K562 (cell line): ENCODE data around the gene BCL2L13. TPM values are rescaled to one million over a fixed set of nuclear protein-coding genes. Genes with fewer than 3 reads are reported as not detected.

Experiments used
- MGA ChIP-seq: fragments of 450-650 bp; IDR thresholded peaks from 2 replicates; pipeline ENCODE4 v1.6.1; 2016; ENCODE audit warnings: mild to moderate bottlenecking, moderate library complexity
- REST ChIP-seq, 2 experiments: fragments of 450-650 bp; formaldehyde crosslinking in 1 of 2; IDR thresholded peaks; 2 replicates each; pipeline versions ENCODE4 v1.4.0 to v1.6.1; 2014 to 2020; ENCODE audit warnings: mild to moderate bottlenecking in 2 of 2, borderline replicate concordance in 1 of 2, low read depth in 1 of 2
- TEAD4 ChIP-seq, 2 experiments: sonication (generic) in 1 of 2; formaldehyde crosslinking in 1 of 2; IDR thresholded peaks; 2 replicates each; pipeline versions ENCODE4 v1.6.1 to v1.8.0; 2012 to 2022; ENCODE audit warnings: borderline replicate concordance in 1 of 2, inconsistent platforms in 1 of 2, low read length in 1 of 2, mild to moderate bottlenecking in 1 of 2, missing genetic modification reagents in 1 of 2
- THAP7 ChIP-seq: fragments of 250-450 bp; sonication (Bioruptor Pico); IDR thresholded peaks from 2 replicates; pipeline ENCODE4 v1.5.0; 2021
- ZBTB17 ChIP-seq: fragments of 450-650 bp; formaldehyde crosslinking; IDR thresholded peaks from 2 replicates; pipeline ENCODE4 v1.4.0; 2020; ENCODE audit warnings: mild to moderate bottlenecking
- polyA plus RNA-seq, 8 experiments: library from polyadenylated mRNA; depleted of rRNA in 4 of 8; stranded (reverse) in 5 of 8; unstranded in 3 of 8; fragments of >200 nt; fragmentation: Nextera tagmentation in 2 of 8; fragmentation: Illumina TruSeq in 1 of 8; extraction: Ambion mirVana in 2 of 8; extraction: Trizol in 1 of 8; gene quantifications; 2 replicates each; pipeline versions ENCODE4 v1.2.1 to v1.2.3, GENCODE V29; 2011 to 2014; ENCODE audit warnings: inconsistent platforms in 1 of 8, missing spikeins in 1 of 8
- total RNA-seq, 7 experiments: library from RNA; depleted of rRNA in 6 of 7; stranded (reverse); fragments of >200 nt in 6 of 7; fragmentation: Illumina TruSeq in 2 of 7; extraction: Trizol in 2 of 7; gene quantifications; 2 replicates each; pipeline versions ENCODE4 v1.2.1 to v1.2.3, GENCODE V29; 2011 to 2021; ENCODE audit warnings: low replicate concordance in 1 of 7

BCL2L13 gene
- total and polyA plus RNA-seq, 9 of the 15 experiments (the other 6 are each of a cell fraction or from before 2014, with no cell fraction given): 41.5 to 63.4 (median 56.5) TPM

GRCh38 chr22:17638182-17638431 lies 450 bp upstream of the BCL2L13 start (continued):
- TF ChIP-seq MGA (0 out of 2 replicates have a peak, but pooled peaks have one; percentile 19), TEAD4 (IDR thresholded peaks at IDR 0.05; ENCODE audit: low read length) (peak; percentile 47; the same call in 1 of the 2 replicates), TEAD4 (CRISPR knock-in tag; IDR thresholded peaks at IDR 0.05; ENCODE audit: borderline replicate concordance) (no peak), THAP7 (no peak; the same call in 1 of the 2 replicates), REST (IDR thresholded peaks at IDR 0.05; ENCODE audit: borderline replicate concordance) (0 out of 2 replicates have a peak, but pooled peaks have one; percentile 1), REST (CRISPR knock-in tag; IDR thresholded peaks at IDR 0.05; ENCODE audit: low read depth) (no peak), ZBTB17 (0 out of 2 replicates have a peak, but pooled peaks have one; percentile 54)
